Neural cell (in vitro differentiated cells): ENCODE measurements around the gene MEGF6. TPM values are rescaled to one million over a fixed set of nuclear protein-coding genes. Genes with fewer than 3 reads are reported as not detected.

ENCODE experiments used
- H2AFZ ChIP-seq: fragments of 200-600, 300-800 bp; sonication (generic), shearing (Covaris generic); 2 replicates; pipeline ENCODE4 v1.6.0; 2014; ENCODE audit warnings: low read depth, mild to moderate bottlenecking, antibody characterized with exemption, low read length, moderate library complexity
- H3F3A ChIP-seq: fragments of 200-600 bp; shearing (Covaris generic); 2 replicates; pipeline ENCODE4 v1.6.1; 2016; ENCODE audit warnings: mild to moderate bottlenecking, moderate library complexity, mixed read lengths, antibody characterized with exemption, low read length; ENCODE audit not compliant: insufficient read depth, poor library complexity, severe bottlenecking
- H3K27ac ChIP-seq: fragments of 200-600, 300-800 bp; sonication (generic), shearing (Covaris generic); 2 replicates; pipeline ENCODE4 v1.5.1; 2014; ENCODE audit warnings: mild to moderate bottlenecking, low read length, moderate library complexity
- H3K27me3 ChIP-seq: fragments of 300-800, 200-600 bp; sonication (generic), shearing (Covaris generic); 2 replicates; pipeline ENCODE4 v1.6.0; 2014; ENCODE audit warnings: mild to moderate bottlenecking, low read depth, low read length, moderate library complexity; ENCODE audit not compliant: insufficient read depth
- H3K36me3 ChIP-seq: fragments of 300-800, 200-600 bp; sonication (generic), shearing (Covaris generic); 2 replicates; pipeline ENCODE4 v1.5.1; 2014; ENCODE audit warnings: mild to moderate bottlenecking, antibody characterized with exemption, low read length, moderate library complexity; ENCODE audit not compliant: insufficient read depth
- H3K4me2 ChIP-seq: fragments of 300-800, 200-600 bp; sonication (generic), shearing (Covaris generic); 2 replicates; pipeline ENCODE4 v1.6.0; 2014; ENCODE audit warnings: mild to moderate bottlenecking, low read length
- H3K4me3 ChIP-seq: fragments of 300-800, 200-600 bp; sonication (generic), shearing (Covaris generic); 2 replicates; pipeline ENCODE4 v1.5.1; 2014; ENCODE audit warnings: mild to moderate bottlenecking, low read length, moderate library complexity
- H3K79me2 ChIP-seq: fragments of 200-600 bp; shearing (Covaris generic); replicated peaks from 2 replicates; pipeline ENCODE4 v1.6.0; 2014; ENCODE audit warnings: mild to moderate bottlenecking, low read length, moderate library complexity; ENCODE audit not compliant: insufficient read depth
- H3K9ac ChIP-seq: fragments of 300-800, 200-600 bp; sonication (generic), shearing (Covaris generic); 2 replicates; pipeline ENCODE4 v1.6.1; 2016; ENCODE audit warnings: mild to moderate bottlenecking, low read length, mixed read lengths
- H3K9me2 ChIP-seq: fragments of 200-600 bp; shearing (Covaris generic); 2 replicates; pipeline ENCODE4 v1.6.1; 2016; ENCODE audit warnings: mild to moderate bottlenecking, low read length, mixed read lengths; ENCODE audit not compliant: insufficient read depth
- H3K9me3 ChIP-seq: fragments of 200-600, 300-800 bp; sonication (generic), shearing (Covaris generic); 2 replicates; pipeline ENCODE4 v1.6.1; 2016; ENCODE audit warnings: mild to moderate bottlenecking, mixed run types, low read length, moderate library complexity, mixed read lengths
- H4K20me1 ChIP-seq: fragments of 200-600 bp; shearing (Covaris generic); 2 replicates; pipeline ENCODE4 v1.6.1; 2016; ENCODE audit warnings: mild to moderate bottlenecking, mixed run types; ENCODE audit not compliant: insufficient read depth
- CTCF ChIP-seq: fragments of 450-650 bp; IDR thresholded peaks from 2 replicates; pipeline ENCODE4 v1.5.1; 2014; ENCODE audit warnings: antibody characterized with exemption, mild to moderate bottlenecking, moderate library complexity; ENCODE audit not compliant: poor library complexity, severe bottlenecking
- EP300 ChIP-seq: fragments of 450-650 bp; conservative IDR thresholded peaks from 2 replicates; pipeline ENCODE4 v1.6.1; 2014; ENCODE audit warnings: antibody characterized with exemption, mild to moderate bottlenecking, moderate library complexity; ENCODE audit not compliant: poor library complexity, severe bottlenecking
- EZH2 ChIP-seq: fragments of 200-600, 300-800 bp; shearing (Covaris generic), sonication (generic); IDR thresholded peaks from 2 replicates; pipeline ENCODE4 v1.6.1; 2014; ENCODE audit warnings: antibody characterized with exemption, low read length, borderline replicate concordance, mild to moderate bottlenecking; ENCODE audit not compliant: insufficient read depth, poor library complexity, severe bottlenecking
- MXI1 ChIP-seq: fragments of 450-650 bp; conservative IDR thresholded peaks from 2 replicates; pipeline ENCODE4 v1.6.1; 2014; ENCODE audit warnings: antibody characterized with exemption, mild to moderate bottlenecking; ENCODE audit not compliant: poor library complexity, severe bottlenecking
- POLR2AphosphoS5 ChIP-seq: IDR thresholded peaks from 2 replicates; pipeline ENCODE4 v1.6.1; 2012
- RAD21 ChIP-seq: fragments of 450-650 bp; conservative IDR thresholded peaks from 2 replicates; pipeline ENCODE4 v1.6.1; 2014; ENCODE audit warnings: antibody characterized with exemption, mild to moderate bottlenecking, moderate library complexity
- REST ChIP-seq: IDR thresholded peaks from 2 replicates; pipeline ENCODE4 v1.6.1; 2012; ENCODE audit warnings: borderline replicate concordance
- SMC3 ChIP-seq: fragments of 450-650 bp; conservative IDR thresholded peaks from 2 replicates; pipeline ENCODE4 v1.6.1; 2014; ENCODE audit warnings: antibody characterized with exemption, mild to moderate bottlenecking, moderate library complexity; ENCODE audit not compliant: poor library complexity
- TAF1 ChIP-seq: IDR thresholded peaks from 2 replicates; pipeline ENCODE4 v1.6.1; 2012; ENCODE audit warnings: low read depth
- polyA plus RNA-seq: library from polyadenylated mRNA; depleted of rRNA; stranded (reverse); fragments of >200 nt; gene quantifications from 2 replicates; pipeline ENCODE4 v1.2.3, GENCODE V29; 2014

Gene MEGF6
- polyA plus RNA-seq, 1 donor from 2014 or later: 6.0 TPM

- no peaks in the 10 kb centered on the region for H3K9me2 ChIP-seq
- H3F3A ChIP-seq: no peaks in the 10 kb centered on the region
- no peak overlapping the region for H2AFZ ChIP-seq
- H3K9me3 ChIP-seq: no peaks in the 10 kb centered on the region
- no peak overlapping the region for H3K27ac ChIP-seq
- H4K20me1 ChIP-seq: no peaks in the 10 kb centered on the region
- H3K4me3 ChIP-seq: no peak overlapping the region
- H3K9ac ChIP-seq: no peak overlapping the region
- no peaks in the 10 kb centered on the region for H3K79me2 ChIP-seq
- H3K27me3 ChIP-seq: no peaks in the 10 kb centered on the region
- no peaks in the 10 kb centered on the region for H3K36me3 ChIP-seq
- no peak overlapping the region for H3K4me2 ChIP-seq
- TF ChIP-seq RAD21 (no peak), MXI1 (no peak), POLR2AphosphoS5 (no peak), EZH2 (no peak), REST (no peak), SMC3 (no peak), TAF1 (no peak), EP300 (no peak), CTCF (no peak)
Observed at GRCh38 chr1:3510956-3511250, 100.4 kb downstream of the MEGF6 start.

GRCh38 chr1:3510136-3510955 is 101.0 kb downstream of the MEGF6 start:
- Histone ChIP-seq H3K27ac (no peak overlapping the region), H3K79me2 (no peaks in the 10 kb centered on the region), H3K9me3 (no peaks in the 10 kb centered on the region), H3K4me2 (no peak overlapping the region), H3K9ac (no peak overlapping the region), H2AFZ (no peak overlapping the region), H3K4me3 (no peak overlapping the region), H3K36me3 (no peaks in the 10 kb centered on the region), H4K20me1 (no peaks in the 10 kb centered on the region), H3K9me2 (no peaks in the 10 kb centered on the region), H3F3A (no peaks in the 10 kb centered on the region), H3K27me3 (no peaks in the 10 kb centered on the region)
- TF ChIP-seq TAF1: no peak

- no peaks in the 10 kb centered on the region for H4K20me1 ChIP-seq
- H3K36me3 ChIP-seq: no peaks in the 10 kb centered on the region
- H3F3A ChIP-seq: no peaks in the 10 kb centered on the region
- no peak overlapping the region for H2AFZ ChIP-seq
- H3K27ac ChIP-seq: no peak overlapping the region
- H3K4me2 ChIP-seq: no peak overlapping the region
- H3K79me2 ChIP-seq: no peaks in the 10 kb centered on the region
- no peaks in the 10 kb centered on the region for H3K9me2 ChIP-seq
- no peaks in the 10 kb centered on the region for H3K27me3 ChIP-seq
- no peak overlapping the region for H3K9ac ChIP-seq
- TF ChIP-seq EP300 (no peak), CTCF (no peak), TAF1 (no peak), RAD21 (no peak), SMC3 (no peak), POLR2AphosphoS5 (no peak), MXI1 (no peak), REST (no peak), EZH2 (no peak)
- H3K9me3 ChIP-seq: no peaks in the 10 kb centered on the region
- no peak overlapping the region for H3K4me3 ChIP-seq
Observed at GRCh38 chr1:3509721-3510120, 101.6 kb downstream of the MEGF6 start.
